Activated CD4-positive, alpha-beta memory T cell treated with anti-CD3 and anti-CD28 coated beads for 36 hours (primary cell): ENCODE measurements around the gene OR2L8. TPM values are rescaled to one million over a fixed set of nuclear protein-coding genes. Genes with fewer than 3 reads are reported as not detected.
"Not testable (repeated sequence)": the region's sequence is repeated elsewhere in the genome, so short reads cannot be mapped to it uniquely, and the experiment has no call there.

Experiments
- CTCF ChIA-PET: fragments of 350-600 bp; sonication (Branson Sonifier 250); formaldehyde crosslinking; loops from one replicate; lab custom pipeline; 2021; ENCODE audit warnings: antibody characterized with exemption, inconsistent platforms; lab: Charles Lee
- POLR2A ChIA-PET: fragments of 350-600 bp; sonication (Branson Sonifier 250); formaldehyde crosslinking; loops from one replicate; lab custom pipeline; 2021; ENCODE audit warnings: antibody characterized with exemption; lab: Charles Lee
- DNase-seq: peaks from one replicate; pipeline ENCODE4 v3.0.0-alpha.2; 2020
- H3K27ac Mint-ChIP-seq: one replicate; pipeline ENCODE4 v1.8.0; 2021; ENCODE audit warnings: mixed read lengths
- H3K27me3 Mint-ChIP-seq: one replicate; pipeline ENCODE4 v1.8.0; 2021; ENCODE audit warnings: mixed read lengths
- H3K36me3 Mint-ChIP-seq: one replicate; pipeline ENCODE4 v1.8.0; 2021; ENCODE audit warnings: mixed read lengths
- H3K4me1 Mint-ChIP-seq: one replicate; pipeline ENCODE4 v1.8.0; 2021; ENCODE audit warnings: low read depth, mixed read lengths
- H3K4me3 Mint-ChIP-seq: one replicate; pipeline ENCODE4 v1.8.0; 2021; ENCODE audit warnings: mild to moderate bottlenecking, mixed read lengths
- H3K9me3 Mint-ChIP-seq: one replicate; pipeline ENCODE4 v1.8.0; 2021; ENCODE audit warnings: mixed read lengths
- intact Hi-C: fragments of 100-400 bp; cut with micrococcal nuclease; formaldehyde crosslinking; loops from one replicate; pipeline ENCODE4 v1.15.1; 2023
- total RNA-seq, 2 experiments: library from RNA; stranded (reverse); gene quantifications; one replicate each; pipeline ENCODE4 v1.2.3, GENCODE V29; 2021

The OR2L8 gene
- total RNA-seq, 2 experiments from 2014 or later, result not detected

DNA sequence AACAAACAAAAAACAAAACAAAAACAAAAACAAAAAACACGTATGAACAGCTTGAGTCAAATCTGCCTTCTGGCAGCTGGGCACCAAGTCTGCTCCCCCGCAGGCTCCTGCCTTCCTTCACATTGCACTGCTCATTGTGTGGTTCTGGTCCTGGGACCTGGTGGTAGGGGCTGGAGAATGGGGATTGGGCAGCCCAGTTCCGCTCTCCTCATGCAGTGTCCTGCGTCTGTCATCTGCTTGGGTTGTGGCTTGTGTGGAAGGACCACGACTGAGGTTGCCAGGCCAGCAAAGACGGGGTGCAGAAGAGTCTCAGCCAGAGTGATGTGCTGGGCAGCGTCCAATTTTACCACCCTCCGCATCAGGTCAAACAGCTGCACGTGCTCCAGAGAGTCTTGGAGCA lies 12.9 kb upstream of the OR2L8 start:
- DNase-seq, result no peak
- H3K27me3 Mint-ChIP-seq, result no peaks in the 10 kb centered on the region
- ChIA-PET CTCF (no interaction called here), POLR2A (no interaction called here)
- H3K4me3 Mint-ChIP-seq, result no peak overlapping the region
- H3K27ac Mint-ChIP-seq, result no peak overlapping the region
- H3K4me1 Mint-ChIP-seq, result no peaks in the 10 kb centered on the region
- H3K36me3 Mint-ChIP-seq, result no peaks in the 10 kb centered on the region
- intact Hi-C loops, result loop anchor here (5.0 to 10.0 kb wide), 2 partner anchors 169 to 872 kb away; no protein-coding TSS in a partner anchor
- H3K9me3 Mint-ChIP-seq, result peaks cover 10% of the 10 kb centered on the region

DNA sequence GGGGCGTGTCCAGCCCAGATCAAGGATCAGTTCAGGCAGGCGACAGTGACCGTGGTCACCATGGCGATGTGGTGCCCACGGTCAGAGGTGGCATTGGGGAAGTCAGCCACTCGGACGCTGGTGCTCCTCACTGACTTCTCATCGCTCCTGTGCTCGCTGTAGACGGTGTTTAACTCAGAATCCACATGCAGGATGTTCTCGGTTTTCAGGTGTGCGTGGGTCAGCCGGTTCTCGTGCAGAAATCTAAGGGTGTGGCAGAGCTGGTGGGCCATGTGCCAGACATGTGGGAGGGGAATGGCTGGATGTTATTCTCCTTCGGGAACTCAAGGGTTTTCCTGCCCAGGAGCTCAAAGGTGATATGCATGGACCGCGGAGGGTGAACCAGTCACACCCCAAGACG lies 12.2 kb upstream of the OR2L8 start:
- H3K27ac Mint-ChIP-seq, result no peak overlapping the region
- CTCF ChIA-PET, result interaction anchor here (0.6 to 1.2 kb wide), 2 partner anchors 92 to 855 kb away, joined by 3 read pairs; no protein-coding TSS in a partner anchor
- no peaks in the 10 kb centered on the region for H3K36me3 Mint-ChIP-seq
- peaks cover 10% of the 10 kb centered on the region for H3K9me3 Mint-ChIP-seq
- H3K4me1 Mint-ChIP-seq, result no peaks in the 10 kb centered on the region
- POLR2A ChIA-PET, result interaction anchor here (0.7 kb wide), 1 partner anchor 443 kb away, joined by 3 read pairs; no protein-coding TSS in a partner anchor
- intact Hi-C loops, result loop anchor here (5.0 to 10.0 kb wide), 2 partner anchors 168 to 871 kb away; no protein-coding TSS in a partner anchor
- DNase-seq, result no peak
- no peak overlapping the region for H3K4me3 Mint-ChIP-seq
- H3K27me3 Mint-ChIP-seq, result no peaks in the 10 kb centered on the region

GRCh38 chr1:247936965-247937734 lies 11.5 kb upstream of the OR2L8 start:
- POLR2A ChIA-PET, result interaction anchor here (0.7 kb wide), 1 partner anchor 442 kb away, joined by 3 read pairs; no protein-coding TSS in a partner anchor
- not testable (repeated sequence) for H3K36me3 Mint-ChIP-seq, H3K4me1 Mint-ChIP-seq, H3K9me3 Mint-ChIP-seq, H3K27me3 Mint-ChIP-seq, H3K27ac Mint-ChIP-seq
- DNase-seq, result peak; percentile 94
- CTCF ChIA-PET, result interaction anchor here (0.5 to 1.2 kb wide), 4 partner anchors 31 to 676 kb away, joined by 3 to 5 read pairs (median 3); no protein-coding TSS in a partner anchor
- H3K4me3 Mint-ChIP-seq, result peak overlapping the region; percentile 77
- intact Hi-C loops, result loop anchor here (5.0 to 10.0 kb wide), 2 partner anchors 168 to 870 kb away; no protein-coding TSS in a partner anchor

DNA sequence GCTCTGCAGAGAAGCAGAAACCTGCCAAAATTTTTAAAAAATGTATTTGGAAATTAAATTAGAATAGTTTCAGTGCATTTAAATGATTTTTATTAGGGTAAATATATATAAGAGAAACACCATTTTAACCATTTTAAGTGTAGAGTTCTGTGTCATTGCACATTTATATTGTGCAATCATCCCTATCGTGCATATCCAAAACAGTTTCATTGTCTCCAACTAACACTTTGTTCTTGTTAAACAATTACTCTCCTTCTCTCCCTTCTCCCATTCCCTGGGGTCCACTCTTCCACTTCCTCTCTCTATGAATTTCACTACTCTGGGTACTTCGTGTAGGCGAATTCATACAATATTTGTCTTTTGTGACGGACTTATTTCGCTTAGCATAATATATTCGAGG lies 6.0 kb upstream of the OR2L8 start:
- Mint-ChIP-seq H3K4me3 (no peak overlapping the region), H3K36me3 (no peaks in the 10 kb centered on the region), H3K27me3 (peaks cover 2% of the 10 kb centered on the region), H3K27ac (no peak overlapping the region), H3K9me3 (no peaks in the 10 kb centered on the region), H3K4me1 (no peaks in the 10 kb centered on the region)
- ChIA-PET POLR2A (no interaction called here), CTCF (no interaction called here)
- DNase-seq, result no peak
- intact Hi-C loops, result no loop called here

DNA sequence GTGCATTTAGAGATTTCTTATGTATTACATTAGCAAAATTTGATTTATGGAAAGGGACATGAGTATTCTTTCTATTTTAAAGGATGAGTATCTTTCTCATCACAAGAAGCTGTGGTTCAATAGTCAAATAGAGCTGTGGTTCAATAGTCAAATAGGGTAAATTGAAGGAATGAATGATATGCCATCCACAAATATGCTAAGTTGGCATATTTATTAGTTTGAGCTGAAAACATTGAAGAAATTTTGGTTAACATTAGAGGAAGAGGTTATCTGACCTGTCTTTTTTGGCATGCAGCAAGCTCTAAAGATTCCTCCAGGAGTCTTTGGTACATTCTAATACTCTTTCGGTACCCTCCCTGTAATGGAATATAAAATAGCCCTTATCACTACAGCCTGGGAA lies 4.8 kb downstream of the OR2L8 start:
- Mint-ChIP-seq H3K36me3 (peaks cover 2% of the 10 kb centered on the region), H3K27ac (no peak overlapping the region), H3K4me3 (no peak overlapping the region), H3K9me3 (peaks cover 13% of the 10 kb centered on the region), H3K4me1 (no peaks in the 10 kb centered on the region), H3K27me3 (no peaks in the 10 kb centered on the region)
- intact Hi-C loops, result no loop called here
- ChIA-PET CTCF (no interaction called here), POLR2A (no interaction called here)
- DNase-seq, result no peak

DNA sequence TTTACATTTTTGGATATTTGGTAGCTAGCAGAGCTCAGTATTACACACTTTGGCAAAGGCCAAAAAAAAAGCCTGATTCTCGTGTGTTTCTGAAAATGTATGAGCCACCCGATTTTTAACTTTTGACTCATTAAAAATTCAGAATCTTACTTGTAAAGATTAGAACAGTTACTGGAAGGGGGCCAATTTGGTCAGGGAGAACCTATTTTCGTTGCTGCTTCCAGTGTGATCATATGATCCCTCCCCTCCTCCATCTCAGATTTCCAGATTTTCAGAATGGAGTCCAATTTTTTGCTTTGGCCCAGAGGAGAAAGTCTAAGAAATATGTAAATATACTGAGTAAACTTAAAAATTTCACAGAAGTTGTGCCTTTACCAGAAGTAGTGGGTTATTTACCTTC lies 13.1 kb downstream of the OR2L8 start:
- Mint-ChIP-seq H3K9me3 (peaks cover 14% of the 10 kb centered on the region), H3K4me3 (no peak overlapping the region), H3K4me1 (peaks cover under 1% of the 10 kb centered on the region), H3K27ac (no peak overlapping the region), H3K36me3 (peaks cover 2% of the 10 kb centered on the region), H3K27me3 (no peaks in the 10 kb centered on the region)
- CTCF ChIA-PET, result no interaction called here
- POLR2A ChIA-PET, result no interaction called here
- intact Hi-C loops, result no loop called here
- DNase-seq, result no peak

DNA sequence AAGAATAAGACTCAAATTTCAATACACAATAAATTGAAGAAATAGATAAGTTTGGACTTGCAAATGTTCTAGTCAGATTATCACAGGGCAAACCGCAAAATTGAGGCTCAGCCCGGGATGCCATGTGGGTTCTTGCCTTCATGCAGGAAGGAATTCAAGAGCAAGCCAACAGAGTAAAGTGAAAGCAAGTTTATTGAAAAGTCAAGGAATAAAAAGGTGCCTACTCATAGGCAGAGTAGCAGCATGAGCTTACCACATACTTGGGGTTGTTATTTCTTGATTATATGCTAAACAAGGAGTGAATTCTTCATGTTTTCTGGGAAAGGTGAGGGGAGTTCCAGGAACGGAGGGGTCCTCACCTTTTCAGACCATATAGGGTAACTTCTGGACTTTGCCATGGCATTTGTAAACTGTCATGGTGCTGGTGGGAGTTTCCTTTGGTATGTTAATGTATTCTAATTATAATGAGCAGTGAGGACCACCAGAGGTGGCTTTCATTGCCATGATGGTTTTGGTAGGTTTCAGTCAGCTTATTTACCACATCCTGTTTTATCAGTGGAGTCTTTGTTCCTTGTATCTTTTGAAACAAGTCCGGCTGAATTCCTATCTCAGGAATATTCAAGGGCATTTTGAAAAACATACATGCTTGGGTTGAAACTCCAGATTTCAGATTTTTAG lies 14.4 kb downstream of the OR2L8 start:
- H3K9me3 Mint-ChIP-seq, result peaks cover 6% of the 10 kb centered on the region
- ChIA-PET CTCF (no interaction called here), POLR2A (no interaction called here)
- H3K4me1 Mint-ChIP-seq, result peaks cover 2% of the 10 kb centered on the region
- no peak overlapping the region for H3K27ac Mint-ChIP-seq
- H3K27me3 Mint-ChIP-seq, result no peaks in the 10 kb centered on the region
- DNase-seq, result no peak
- peaks cover 2% of the 10 kb centered on the region for H3K36me3 Mint-ChIP-seq
- no peak overlapping the region for H3K4me3 Mint-ChIP-seq
- intact Hi-C loops, result no loop called here

DNA sequence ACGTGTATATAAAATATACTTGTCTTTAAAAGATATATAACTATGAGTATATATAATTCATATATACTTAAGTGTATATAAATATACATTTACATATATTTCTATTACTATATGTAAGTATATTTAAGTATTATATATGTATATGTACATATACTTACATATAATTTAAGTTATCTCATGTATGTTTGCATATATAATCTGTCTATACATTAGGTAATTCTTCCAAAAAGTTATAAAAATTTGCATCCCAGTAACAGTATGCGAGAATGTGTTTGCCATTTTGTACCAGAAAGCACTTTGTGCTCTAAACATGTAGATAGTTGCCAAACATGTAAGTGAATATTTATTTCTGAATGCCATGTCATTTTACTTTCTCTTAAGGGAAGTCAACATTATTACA lies 16.3 kb downstream of the OR2L8 start, which contains the start of gene OR2AK2:
Gene OR2AK2, plus strand, starts transcription at position 301 of the 400 bp plus-strand sequence. CDS start 144 bp downstream, outside the sequence.
- Mint-ChIP-seq H3K4me3 (no peak within 1 kb of the TSS), H3K9me3 (no peaks in the 10 kb centered on the region), H3K36me3 (peaks cover 5% of the 10 kb centered on the region), H3K27me3 (no peaks in the 10 kb centered on the region), H3K27ac (no peak within 1 kb of the TSS), H3K4me1 (peaks cover 2% of the 10 kb centered on the region)
- ChIA-PET CTCF (no interaction called here), POLR2A (no interaction called here)
- no peak for DNase-seq
- intact Hi-C loops, result no loop called here

GRCh38 chr1:247966532-247967204 lies 18.0 kb downstream of the OR2L8 start:
- Mint-ChIP-seq H3K9me3 (no peaks in the 10 kb centered on the region), H3K4me3 (no peak overlapping the region), H3K36me3 (peaks cover 5% of the 10 kb centered on the region), H3K27ac (no peak overlapping the region), H3K27me3 (no peaks in the 10 kb centered on the region), H3K4me1 (peaks cover 2% of the 10 kb centered on the region)
- ChIA-PET POLR2A (no interaction called here), CTCF (no interaction called here)
- intact Hi-C loops, result no loop called here
- no peak for DNase-seq

DNA sequence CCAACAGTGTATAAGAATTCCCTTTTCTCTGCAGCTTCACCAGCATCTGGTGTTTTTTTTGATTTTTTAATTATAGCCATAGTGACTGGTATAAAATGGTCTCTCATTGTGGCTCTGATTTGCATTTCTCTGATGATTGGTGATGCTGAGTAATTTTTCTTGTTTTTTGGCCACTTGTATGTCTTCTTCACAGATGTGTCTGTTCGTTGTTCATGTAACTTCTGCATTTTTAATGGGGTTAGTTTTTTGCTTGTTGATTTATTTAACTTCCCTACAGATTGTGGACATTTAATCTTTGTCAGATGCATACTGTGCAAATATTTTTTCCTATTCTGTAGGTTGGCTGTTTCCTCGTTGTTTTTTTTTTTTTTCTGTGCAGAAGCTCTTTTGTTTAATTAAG lies 44.3 kb downstream of the OR2L8 start:
- Mint-ChIP-seq H3K9me3 (peaks cover 3% of the 10 kb centered on the region), H3K27ac (no peak overlapping the region), H3K4me3 (no peak overlapping the region), H3K27me3 (no peaks in the 10 kb centered on the region), H3K4me1 (no peaks in the 10 kb centered on the region), H3K36me3 (peaks cover 3% of the 10 kb centered on the region)
- POLR2A ChIA-PET, result no interaction called here
- intact Hi-C loops, result no loop called here
- CTCF ChIA-PET, result no interaction called here
- no peak for DNase-seq

DNA sequence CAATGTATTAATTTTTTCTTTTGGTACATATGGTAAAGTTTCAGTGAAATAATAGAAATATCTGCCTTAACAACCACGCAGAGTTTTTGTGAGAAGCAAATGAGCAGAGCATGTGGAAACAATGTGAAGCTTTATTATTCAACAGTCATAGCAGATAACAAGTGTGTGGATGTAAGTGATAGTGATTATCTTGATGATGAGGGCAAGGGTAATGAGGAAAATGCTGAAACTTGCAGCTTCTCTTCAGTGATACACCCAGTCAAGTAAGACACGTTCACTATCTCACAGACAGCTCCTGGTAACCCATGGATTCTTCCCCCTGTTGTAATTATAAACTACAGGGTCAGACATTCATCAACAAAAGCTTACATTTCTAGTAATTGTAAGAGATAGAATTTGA lies 50.2 kb downstream of the OR2L8 start:
- Mint-ChIP-seq H3K27me3 (no peaks in the 10 kb centered on the region), H3K4me1 (peaks cover 6% of the 10 kb centered on the region), H3K27ac (no peak overlapping the region), H3K9me3 (no peaks in the 10 kb centered on the region), H3K36me3 (peaks cover 2% of the 10 kb centered on the region), H3K4me3 (no peak overlapping the region)
- POLR2A ChIA-PET, result no interaction called here
- no peak for DNase-seq
- CTCF ChIA-PET, result no interaction called here
- intact Hi-C loops, result no loop called here
